Colon (tissue), 2 donors: ENCODE measurements around the gene CXCL1.

ENCODE experiments used
- FAIRE-seq: peaks from 2 replicates; lab custom pipeline; 2012; peaks lifted over from hg19 to GRCh38; lab: Jason Lieb, UNC
- donor health status: control.
- donor health status: control.

Gene CXCL1

DNA sequence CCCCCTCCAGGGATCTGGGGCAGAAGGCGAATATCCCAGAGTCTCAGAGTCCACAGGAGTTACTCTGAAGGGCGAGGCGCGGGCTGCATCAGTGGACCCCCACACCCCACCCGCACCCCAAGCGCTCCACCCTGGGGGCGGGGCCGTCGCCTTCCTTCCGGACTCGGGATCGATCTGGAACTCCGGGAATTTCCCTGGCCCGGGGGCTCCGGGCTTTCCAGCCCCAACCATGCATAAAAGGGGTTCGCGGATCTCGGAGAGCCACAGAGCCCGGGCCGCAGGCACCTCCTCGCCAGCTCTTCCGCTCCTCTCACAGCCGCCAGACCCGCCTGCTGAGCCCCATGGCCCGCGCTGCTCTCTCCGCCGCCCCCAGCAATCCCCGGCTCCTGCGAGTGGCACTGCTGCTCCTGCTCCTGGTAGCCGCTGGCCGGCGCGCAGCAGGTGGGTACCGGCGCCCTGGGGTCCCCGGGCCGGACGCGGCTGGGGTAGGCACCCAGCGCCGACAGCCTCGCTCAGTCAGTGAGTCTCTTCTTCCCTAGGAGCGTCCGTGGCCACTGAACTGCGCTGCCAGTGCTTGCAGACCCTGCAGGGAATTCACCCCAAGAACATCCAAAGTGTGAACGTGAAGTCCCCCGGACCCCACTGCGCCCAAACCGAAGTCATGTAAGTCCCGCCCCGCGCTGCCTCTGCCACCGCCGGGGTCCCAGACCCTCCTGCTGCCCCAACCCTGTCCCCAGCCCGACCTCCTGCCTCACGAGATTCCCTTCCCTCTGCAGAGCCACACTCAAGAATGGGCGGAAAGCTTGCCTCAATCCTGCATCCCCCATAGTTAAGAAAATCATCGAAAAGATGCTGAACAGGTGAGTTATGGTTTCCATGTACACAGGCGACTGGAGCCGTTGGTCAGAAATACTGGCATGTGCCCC is at the start of gene CXCL1:
CXCL1 (plus strand) TSS at position 264 of the 926 bp plus-strand sequence; CDS start at position 342, 78 bp downstream.
- FAIRE-seq = no peak

DNA sequence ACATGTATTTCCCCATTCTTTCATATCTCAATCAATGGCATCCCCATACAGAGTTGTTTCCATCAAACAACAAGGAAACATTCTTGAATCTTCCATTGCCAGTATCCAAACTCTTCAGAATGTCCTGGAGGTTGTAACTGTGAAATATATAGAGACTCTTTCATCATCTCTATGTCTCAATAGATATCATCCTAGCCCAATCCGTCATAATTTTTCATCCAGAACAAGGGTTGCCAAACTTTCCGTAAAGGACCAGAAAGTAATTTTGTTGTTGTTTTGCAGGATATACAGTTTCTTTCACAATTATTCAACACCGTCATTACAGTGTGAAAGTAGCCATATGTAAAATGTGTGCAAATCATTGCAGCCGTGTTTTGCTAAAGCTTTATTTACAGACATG is 47.9 kb upstream of the CXCL1 start:
- FAIRE-seq = no peak

DNA sequence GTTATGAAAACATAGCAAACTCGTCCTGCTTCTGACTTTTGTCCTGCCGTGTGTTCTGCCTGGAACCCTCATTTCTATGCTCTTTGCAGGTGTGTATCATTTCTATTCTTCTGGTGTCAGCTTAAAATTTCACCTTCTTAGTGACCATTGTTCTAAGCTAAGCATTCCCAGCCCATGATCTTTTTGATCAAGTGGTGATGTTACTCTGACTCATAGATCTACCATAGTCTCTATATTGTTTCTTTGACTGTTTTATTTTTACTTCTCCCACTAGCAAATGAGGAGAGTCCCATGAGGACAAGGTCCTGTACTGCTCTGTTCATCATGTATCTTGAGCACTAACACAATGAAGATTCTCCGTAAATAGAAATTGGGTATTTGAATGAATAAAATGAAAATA is 46.8 kb upstream of the CXCL1 start:
- FAIRE-seq = no peak

DNA sequence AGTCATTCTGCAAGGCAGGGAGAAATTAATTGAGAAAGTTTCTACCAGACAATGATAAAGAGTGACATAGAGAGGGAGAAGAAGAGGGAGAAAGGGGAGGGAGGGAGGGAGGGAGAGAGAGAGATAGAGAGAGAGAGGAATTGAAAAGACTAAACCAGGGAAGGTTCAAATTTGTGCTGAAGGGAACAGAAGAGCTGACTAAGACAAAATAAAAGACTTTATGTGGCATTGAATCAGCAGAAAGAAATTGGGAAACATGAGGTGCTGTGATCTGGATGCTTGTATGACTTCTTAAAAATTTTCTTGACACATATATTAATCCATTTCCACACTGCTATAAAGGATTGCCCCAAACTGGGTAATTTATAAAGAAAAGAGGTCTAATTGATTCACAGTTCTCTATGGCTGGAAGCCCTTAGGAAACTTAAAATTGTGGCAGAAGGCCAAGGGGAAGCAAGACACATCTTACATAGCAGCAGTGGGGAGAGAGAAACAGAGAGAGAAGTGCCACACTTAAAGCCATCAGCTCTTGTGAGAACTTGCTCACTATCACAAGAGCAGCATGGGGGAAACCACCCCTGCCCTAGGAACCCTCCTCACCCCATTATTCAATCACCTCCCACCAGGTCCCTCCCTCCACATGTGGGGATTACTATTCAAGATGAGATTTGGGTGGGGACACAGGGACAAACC is 46.2 kb upstream of the CXCL1 start:
- no peak for FAIRE-seq

DNA sequence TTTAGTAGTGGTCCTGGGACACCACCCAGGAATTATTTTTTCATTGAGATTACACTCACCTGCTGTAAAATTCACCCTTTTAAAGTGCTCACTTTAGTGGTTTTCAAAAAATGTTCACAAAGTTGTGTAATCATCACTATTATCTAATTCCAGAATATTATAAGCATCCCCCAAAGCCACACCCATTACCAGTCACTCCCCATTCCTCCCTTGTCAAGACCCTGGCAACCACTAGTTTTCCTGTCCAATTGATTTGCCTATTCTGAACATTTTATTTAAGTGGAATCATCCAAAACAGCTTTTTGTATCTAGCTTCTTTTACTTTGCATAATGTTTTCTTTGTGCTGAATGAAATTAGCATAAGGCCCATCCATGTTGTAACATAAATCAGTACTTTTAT is 45.4 kb upstream of the CXCL1 start:
- no peak for FAIRE-seq

DNA sequence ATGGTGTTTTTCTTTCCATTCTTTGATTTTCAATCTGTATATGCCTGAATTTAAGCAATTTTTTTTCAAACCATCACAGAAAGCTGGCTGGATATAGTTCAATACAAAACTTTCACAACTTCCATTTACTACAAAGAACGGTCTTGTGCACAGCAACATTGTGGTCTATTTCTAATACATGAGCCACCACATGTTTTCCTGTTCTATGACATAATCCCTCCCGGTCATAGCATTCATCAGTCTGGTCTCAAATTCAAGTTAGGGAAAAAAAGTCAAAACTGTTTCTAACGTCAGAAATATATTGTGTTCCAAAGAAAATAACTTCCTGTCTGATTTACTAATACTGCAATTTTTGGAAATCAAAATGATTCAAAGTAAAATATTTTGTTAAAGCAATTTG is 40.2 kb upstream of the CXCL1 start:
- FAIRE-seq = no peak

DNA sequence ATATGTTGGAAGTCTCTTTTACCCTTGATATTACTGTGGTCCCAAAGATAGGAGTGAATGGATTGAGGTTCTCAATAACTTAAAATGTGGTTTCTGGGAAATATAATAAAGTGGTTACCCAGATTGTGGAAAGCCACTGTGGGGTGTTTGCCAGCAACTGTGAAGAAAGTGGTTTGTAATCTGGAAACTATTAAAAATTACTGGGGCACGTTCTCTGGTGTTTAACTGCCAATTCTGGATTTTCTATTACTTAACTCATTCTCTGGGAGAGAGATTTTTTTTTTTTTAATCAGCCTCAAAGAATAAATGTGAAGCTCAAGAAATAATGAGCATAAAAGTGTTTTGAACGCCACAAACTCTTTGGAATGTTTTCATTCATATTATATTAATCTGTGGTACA is 37.6 kb upstream of the CXCL1 start:
- FAIRE-seq = no peak

DNA sequence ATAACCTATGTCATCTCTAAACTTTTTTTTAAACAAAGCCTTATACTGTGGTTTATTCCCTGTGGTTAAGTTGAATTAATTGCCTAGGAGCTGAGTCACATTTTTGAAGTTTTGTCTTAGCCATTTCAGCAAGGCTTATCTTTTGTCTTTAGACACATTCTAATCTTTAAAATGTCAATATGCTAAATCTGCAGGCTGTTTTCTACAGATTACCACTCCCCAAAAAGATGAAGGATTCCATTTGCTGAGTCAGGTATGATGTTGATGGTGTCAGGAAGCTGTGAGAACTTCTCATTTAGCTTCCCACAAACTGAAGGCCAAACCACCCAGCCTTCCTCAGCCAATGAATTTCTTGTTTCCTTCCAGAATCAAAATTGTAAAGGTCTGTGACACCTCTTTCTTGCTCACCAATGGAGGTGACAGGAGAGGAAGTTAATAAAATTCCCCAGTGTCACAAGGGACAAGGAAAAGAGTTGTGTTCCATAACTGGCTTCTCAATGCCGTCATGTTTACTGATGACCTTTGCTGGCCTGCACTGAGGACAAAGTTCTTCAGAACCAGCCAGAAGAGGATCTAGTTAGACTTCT is 36.4 kb upstream of the CXCL1 start:
- no peak for FAIRE-seq

DNA sequence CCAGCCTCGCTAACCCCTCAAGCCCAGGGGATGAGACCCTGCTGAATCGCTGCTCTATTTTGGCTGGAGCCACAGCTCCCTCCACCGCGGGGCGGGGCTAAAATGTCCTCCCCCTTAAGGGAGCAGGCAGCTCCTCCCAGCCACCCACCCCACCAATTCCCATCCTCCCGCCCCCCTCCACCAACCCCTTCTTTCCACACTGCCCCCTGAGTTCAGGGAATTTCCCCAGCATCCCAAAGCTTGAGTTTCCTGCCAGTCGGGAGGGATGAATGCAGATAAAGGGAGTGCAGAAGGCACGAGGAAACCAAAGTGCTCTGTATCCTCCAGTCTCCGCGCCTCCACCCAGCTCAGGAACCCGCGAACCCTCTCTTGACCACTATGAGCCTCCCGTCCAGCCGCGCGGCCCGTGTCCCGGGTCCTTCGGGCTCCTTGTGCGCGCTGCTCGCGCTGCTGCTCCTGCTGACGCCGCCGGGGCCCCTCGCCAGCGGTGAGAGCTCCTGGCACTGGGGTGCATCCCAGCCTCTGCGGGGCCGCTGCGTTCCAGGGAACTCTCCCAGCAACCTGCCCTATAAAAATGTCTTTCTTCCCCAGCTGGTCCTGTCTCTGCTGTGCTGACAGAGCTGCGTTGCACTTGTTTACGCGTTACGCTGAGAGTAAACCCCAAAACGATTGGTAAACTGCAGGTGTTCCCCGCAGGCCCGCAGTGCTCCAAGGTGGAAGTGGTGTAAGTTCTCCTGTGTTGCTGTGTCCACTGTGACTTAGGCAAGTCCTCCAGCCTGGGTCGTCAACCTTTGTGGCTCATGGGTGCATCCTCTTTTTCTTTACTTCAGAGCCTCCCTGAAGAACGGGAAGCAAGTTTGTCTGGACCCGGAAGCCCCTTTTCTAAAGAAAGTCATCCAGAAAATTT is 32.6 kb upstream of the CXCL1 start, which contains the start of gene CXCL6:
CXCL6 (plus strand) TSS at position 306 of the 907 bp plus-strand sequence; CDS start at position 379, 73 bp downstream.
- FAIRE-seq = no peak

DNA sequence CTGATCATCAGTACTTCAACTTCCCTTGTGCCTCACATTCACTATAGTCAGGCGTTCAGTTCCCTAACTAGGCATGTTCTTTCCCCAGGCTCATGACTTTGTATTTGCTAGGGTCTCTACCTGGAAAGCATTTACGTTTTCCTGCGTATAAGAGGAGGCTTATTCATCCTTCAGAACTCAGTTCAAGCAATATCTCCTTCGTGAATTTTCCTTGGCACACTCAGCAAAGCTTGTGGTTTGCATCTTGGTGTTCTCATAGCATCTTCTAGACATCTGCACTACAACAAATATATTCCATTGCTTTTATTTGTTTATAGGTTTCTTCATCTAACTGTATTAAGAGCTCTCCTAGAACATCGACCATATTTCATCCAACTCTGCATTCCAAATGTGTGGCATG is 30.1 kb upstream of the CXCL1 start:
- FAIRE-seq = no peak

DNA sequence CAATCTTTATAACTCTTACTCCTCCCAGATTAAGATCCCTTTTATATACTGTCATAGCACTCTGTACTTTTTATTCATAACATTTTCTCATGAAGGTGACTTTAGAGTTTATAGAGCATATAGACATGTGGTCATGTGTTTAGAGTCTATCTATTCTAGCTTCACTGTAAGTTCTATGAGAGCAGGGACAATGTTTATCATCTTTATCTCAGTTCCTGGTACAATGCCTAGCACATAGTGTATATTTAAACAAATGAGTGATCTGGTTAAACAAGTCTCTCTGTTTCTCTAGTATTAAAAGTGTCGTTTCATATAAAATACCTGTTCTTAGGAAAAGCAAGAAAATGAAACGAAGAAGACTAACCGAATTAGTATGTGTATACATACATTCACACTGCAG is 29.5 kb upstream of the CXCL1 start:
- peak; percentile 21 for FAIRE-seq

DNA sequence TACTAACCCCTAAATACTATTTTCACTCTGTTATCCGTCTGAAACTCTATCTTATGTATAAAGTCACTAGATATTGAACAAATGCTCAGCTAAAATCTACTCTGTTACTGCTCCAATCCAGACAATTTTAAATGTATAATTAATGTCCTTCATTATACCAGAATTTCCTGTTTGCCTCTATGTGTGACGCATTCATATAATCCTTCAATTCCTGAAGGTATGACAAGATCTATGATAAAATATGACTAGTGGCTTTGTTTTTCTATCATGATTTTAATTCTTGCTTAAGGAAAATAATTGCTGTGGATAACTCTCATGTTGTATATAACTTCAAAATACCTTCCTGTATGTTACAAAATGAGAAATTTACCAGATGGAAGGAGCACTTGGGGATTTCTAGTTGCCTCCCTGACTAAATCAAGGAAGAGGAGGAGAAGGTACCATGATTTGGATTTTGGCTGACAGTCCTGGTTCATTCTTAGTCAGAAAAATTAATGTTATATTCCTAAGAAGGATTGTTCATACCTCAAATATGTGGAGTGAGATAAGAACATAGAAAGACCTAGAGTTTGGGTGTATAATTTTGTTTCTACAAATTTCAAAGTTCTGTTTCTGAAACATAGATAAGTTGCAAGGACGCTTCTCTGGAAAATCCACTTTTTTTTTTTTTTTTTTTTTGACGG is 27.8 kb upstream of the CXCL1 start:
- FAIRE-seq = no peak

DNA sequence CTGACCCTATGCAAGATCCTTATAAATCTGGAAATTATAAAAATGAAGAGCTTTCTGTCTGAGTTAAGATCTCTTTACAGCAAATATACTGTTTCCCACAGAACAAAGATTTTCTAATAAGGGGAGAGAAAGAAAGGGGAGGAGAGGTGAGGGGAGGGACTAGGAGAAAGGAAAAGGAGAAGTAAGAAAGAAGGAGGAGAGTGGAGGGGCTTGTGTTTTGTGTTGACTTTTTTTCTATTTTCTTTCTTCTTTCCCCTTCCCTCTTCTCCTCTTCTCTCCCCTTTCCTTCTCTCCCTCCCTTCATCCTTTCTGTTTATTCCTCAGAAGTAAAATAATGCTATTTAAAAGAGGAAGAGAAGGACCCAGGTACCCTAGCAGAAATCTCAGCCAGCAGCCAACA is 26.5 kb upstream of the CXCL1 start:
- FAIRE-seq = no peak

DNA sequence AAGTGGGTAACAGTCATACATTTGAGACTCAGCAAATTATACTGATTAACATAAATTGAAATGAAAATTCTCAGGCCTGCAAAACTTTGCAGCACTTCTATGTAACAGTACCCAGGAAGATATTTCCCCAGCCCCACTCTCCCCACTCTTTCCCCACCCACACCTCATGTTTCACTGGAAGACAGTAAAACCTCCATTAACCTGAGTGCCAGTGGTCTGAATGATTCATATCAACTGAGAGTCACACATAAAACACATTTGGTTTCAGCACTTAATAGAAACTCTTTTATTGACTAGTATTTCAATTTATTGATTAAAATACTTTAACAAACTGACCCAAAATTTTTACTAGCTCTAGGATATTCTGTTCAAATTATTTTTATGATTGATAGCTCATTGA is 25.8 kb upstream of the CXCL1 start:
- no peak for FAIRE-seq

DNA sequence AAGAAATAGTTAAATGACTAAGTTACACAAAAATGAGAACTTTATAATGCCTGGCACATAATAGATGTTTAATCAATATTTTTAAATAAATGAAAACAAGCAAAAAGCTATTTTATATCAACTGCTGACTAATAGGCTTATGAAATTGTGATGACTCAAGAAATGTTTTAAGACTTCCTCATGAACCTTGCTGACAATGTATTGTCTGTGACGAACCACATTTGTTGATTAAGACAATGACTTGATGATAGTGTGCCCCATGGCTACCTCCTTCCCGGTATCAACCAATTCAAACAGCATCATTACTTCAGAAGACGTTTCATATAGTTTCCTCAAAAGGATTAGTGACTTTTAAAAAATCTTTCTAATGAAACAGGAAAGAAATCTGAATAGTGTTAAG is 24.8 kb upstream of the CXCL1 start:
- FAIRE-seq = no peak

DNA sequence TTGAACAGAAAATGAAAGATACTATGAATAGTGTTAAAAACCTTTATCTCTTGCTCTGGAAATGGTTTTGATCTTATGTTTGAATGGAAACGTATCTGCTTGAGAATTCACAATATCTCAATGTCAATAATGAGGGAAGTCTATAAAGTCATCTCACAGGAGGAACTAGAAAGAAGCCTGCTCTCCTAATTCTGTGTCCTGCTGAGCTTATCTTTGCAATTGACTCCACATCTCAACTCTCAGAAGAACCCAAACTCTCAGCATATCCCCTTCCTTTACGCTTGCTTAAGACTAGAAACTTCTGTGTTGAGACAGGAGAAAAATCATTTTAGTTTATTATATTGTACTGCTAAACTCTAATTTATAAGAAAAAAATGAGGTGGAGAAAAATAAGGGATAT is 24.4 kb upstream of the CXCL1 start:
- FAIRE-seq = no peak

DNA sequence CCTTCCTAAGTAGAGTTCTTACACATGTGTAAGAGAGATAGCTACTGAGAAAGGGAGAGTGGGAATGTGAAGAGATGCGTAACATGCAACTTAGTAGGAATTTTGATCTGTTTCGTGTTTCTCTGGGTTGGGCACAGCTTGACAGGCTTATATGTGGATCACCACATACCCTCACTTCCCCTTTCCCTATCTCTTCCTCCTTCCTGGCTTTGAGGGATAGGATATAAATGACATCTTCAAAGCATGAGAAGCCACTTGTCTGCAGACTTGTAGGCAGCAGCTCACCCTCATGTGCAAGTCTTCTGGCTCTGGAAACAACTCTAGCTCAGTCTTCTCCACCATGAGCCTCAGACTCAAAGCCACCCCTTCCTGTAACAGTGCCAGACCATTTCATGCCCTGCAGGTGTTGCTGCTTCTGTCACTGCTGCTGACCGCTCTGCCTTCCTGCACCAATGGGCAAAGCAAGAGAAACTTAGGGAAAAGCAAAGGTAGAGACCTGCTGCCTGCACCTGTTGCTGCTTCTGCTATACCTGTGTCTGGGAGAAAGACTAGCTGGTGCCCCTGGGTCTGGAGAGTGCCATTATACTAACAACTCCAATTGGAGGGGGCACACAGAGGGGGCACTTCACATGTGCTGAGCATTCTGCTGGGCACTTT is 21.5 kb upstream of the CXCL1 start:
- no peak for FAIRE-seq

DNA sequence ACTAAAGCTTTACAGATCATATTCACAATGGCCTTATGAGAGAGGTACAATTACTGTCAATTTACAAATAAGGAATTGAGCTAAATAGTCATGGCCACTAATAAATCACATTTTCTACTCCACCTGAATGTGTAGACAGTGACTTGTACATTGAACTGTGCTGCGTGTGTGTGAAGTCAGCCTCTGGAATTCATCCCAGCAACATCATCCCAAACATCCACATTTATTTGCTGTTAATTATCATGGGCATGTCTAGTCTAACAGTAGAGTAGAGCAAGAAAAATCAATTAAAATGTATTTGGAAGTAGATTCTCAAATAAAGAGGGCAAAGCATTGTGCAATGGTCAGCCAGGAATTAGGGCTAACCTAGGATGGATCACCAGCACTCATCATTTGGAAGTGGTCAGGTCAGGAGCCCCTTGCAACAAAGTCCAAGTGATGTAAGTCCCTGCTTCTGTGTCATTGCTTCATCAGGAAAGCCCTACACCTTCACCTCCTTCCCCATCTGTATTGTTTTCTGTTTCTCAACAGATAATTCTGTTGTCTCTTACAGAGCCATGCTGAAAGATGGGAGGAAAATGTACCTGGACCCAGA is 20.9 kb upstream of the CXCL1 start:
- FAIRE-seq = no peak

DNA sequence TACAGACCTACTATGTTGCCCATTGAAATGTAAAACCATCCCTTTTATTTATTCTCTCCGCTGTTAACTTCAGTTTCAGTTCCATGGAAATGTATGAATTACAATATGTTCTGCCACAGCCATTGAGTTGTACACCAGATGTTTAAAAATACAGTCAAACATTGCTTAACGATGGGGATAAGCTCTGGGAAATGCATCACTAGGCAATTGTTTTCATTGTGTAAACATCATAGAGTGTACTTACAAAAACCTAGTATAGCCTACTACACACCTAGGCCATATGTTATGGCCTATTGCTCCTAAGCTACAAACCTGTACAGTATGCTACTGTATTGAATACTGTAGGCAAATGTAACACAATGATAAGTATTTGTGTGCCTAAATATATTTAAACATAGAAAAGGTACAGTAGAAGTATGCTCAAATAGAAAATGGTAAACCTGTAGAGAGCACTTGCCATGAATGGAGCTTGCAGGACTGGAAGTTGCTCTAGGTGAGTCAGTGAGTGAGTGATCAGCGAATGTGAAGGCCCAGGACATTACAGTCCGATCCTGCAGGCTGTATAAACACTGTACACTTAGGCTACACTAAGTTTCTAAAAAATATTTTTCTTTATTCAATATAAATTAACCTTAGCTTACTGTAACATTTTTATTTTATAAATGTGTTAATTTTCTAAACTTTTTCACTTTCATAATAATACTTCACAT is 18.8 kb upstream of the CXCL1 start:
- FAIRE-seq = peak; percentile 65

DNA sequence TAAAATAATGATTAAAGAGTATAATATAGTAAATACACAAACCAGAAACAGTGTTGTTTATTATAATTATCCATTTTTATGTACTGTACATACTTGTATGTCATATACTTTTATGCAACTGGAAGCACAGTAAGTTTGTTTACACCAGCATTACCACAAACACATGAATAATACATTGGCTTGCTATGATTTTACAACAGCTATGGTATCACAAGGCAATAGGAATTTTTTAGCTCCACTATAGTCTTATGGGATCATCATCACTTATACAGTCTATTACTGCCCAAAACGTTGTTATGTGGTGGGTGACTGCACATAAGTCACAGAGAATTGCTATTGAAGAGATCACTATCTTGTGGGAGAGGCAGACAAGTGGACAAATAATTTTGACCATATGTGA is 17.9 kb upstream of the CXCL1 start:
- FAIRE-seq = no peak
